ENCODE data around the gene NKAIN2.

DNA sequence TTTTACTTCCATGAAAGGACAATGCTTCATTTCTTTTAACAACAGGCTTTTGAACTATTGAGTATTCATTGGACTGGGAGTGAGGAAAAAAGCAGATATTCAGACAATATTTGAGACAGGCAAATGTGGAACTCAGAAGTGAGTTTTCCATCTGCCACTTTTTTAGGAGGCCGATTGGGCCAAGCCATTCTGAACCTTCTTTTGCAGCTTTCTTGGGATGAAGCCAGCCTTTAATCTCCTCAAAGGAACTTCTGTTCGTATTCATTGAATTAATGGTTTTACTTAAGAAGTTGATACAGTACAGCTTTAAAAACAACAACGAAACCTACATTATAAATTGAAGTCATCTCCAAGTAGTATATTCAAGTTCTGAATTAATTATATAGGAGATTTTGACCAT, 971.5 kb downstream of the NKAIN2 start:
- TF ChIP-seq, protein P1, sequence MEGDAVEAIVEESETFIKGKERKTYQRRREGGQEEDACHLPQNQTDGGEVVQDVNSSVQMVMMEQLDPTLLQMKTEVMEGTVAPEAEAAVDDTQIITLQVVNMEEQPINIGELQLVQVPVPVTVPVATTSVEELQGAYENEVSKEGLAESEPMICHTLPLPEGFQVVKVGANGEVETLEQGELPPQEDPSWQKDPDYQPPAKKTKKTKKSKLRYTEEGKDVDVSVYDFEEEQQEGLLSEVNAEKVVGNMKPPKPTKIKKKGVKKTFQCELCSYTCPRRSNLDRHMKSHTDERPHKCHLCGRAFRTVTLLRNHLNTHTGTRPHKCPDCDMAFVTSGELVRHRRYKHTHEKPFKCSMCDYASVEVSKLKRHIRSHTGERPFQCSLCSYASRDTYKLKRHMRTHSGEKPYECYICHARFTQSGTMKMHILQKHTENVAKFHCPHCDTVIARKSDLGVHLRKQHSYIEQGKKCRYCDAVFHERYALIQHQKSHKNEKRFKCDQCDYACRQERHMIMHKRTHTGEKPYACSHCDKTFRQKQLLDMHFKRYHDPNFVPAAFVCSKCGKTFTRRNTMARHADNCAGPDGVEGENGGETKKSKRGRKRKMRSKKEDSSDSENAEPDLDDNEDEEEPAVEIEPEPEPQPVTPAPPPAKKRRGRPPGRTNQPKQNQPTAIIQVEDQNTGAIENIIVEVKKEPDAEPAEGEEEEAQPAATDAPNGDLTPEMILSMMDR (IDR thresholded peaks at IDR 0.05): no peak
- TF ChIP-seq ZFX (IDR thresholded peaks at IDR 0.05; ENCODE audit: borderline replicate concordance): no peak

Data from 22Rv1 (cell line).